HG02852 (cell line): ENCODE data around the gene RNF157.
"Not testable (repeated sequence)": the region's sequence is repeated elsewhere in the genome, so short reads cannot be mapped to it uniquely, and the experiment has no call there.

Experiments
- ATAC-seq: cut with Tn5 transposase; IDR thresholded peaks from one replicate; pipeline ENCODE4 v1.9.1; 2021; ENCODE audit warnings: mild to moderate bottlenecking, moderate library complexity; ENCODE audit not compliant: unreplicated experiment

RNF157 gene

GRCh38 chr17:76255801-76256429 lies 15.6 kb upstream of the RNF157 start:
- ATAC-seq, result no peak

- no peak for ATAC-seq
These were observed 14.0 kb upstream of the RNF157 start for GRCh38 chr17:76254275-76254674.

GRCh38 chr17:76253841-76254240 lies 13.5 kb upstream of the RNF157 start:
- ATAC-seq, result no peak

- ATAC-seq, result not testable (repeated sequence)
These were observed 12.9 kb upstream of the RNF157 start for GRCh38 chr17:76252967-76253766.

- ATAC-seq, result peak; percentile 48
These were observed 12.0 kb upstream of the RNF157 start for GRCh38 chr17:76252040-76252954.

- no peak for ATAC-seq
These were observed 11.3 kb upstream of the RNF157 start for GRCh38 chr17:76251478-76252039.

GRCh38 chr17:76250141-76250540 lies 9.8 kb upstream of the RNF157 start:
- no peak for ATAC-seq

- no peak for ATAC-seq
These were observed 7.9 kb upstream of the RNF157 start for GRCh38 chr17:76248013-76248782.

- ATAC-seq, result no peak
These were observed 7.0 kb upstream of the RNF157 start for GRCh38 chr17:76247304-76247703.

GRCh38 chr17:76246080-76247066 lies 6.1 kb upstream of the RNF157 start:
- peak; percentile 95 for ATAC-seq

GRCh38 chr17:76244721-76245120 lies 4.4 kb upstream of the RNF157 start:
- ATAC-seq, result not testable (repeated sequence)

GRCh38 chr17:76243826-76244679 lies 3.8 kb upstream of the RNF157 start:
- ATAC-seq, result no peak

- no peak for ATAC-seq
These were observed 1.5 kb upstream of the RNF157 start for GRCh38 chr17:76241691-76242255.

- ATAC-seq, result no peak
These were observed 878 bp upstream of the RNF157 start for GRCh38 chr17:76241204-76241538.

GRCh38 chr17:76239538-76240274 lies 587 bp downstream of the RNF157 start:
- no peak for ATAC-seq

GRCh38 chr17:76238847-76239537 lies 1.3 kb downstream of the RNF157 start:
- no peak for ATAC-seq

- no peak for ATAC-seq
These were observed 2.4 kb downstream of the RNF157 start for GRCh38 chr17:76237859-76238313.
